HG03342 (cell line): Measurements from ENCODE around the gene SPSB2.

Source experiments
- ATAC-seq: cut with Tn5 transposase; IDR thresholded peaks from one replicate; pipeline ENCODE4 v1.9.1; 2021; ENCODE audit warnings: mild to moderate bottlenecking, moderate library complexity; ENCODE audit not compliant: unreplicated experiment

The SPSB2 gene

GRCh38 chr12:6834873-6835272 is 38.2 kb downstream of the SPSB2 start:
- ATAC-seq: no peak

- no peak for ATAC-seq
These were observed 38.8 kb downstream of the SPSB2 start for GRCh38 chr12:6834254-6834653.

GRCh38 chr12:6833189-6833890 is 39.8 kb downstream of the SPSB2 start:
- no peak for ATAC-seq

- no peak for ATAC-seq
These were observed 41.0 kb downstream of the SPSB2 start for GRCh38 chr12:6832125-6832524.

- no peak for ATAC-seq
These were observed 41.6 kb downstream of the SPSB2 start for GRCh38 chr12:6831450-6831995.

- ATAC-seq: no peak
These were observed 42.1 kb downstream of the SPSB2 start for GRCh38 chr12:6830999-6831398.

- ATAC-seq: no peak
These were observed 42.7 kb downstream of the SPSB2 start for GRCh38 chr12:6830286-6830890.

- ATAC-seq: no peak
These were observed 43.4 kb downstream of the SPSB2 start for GRCh38 chr12:6829536-6830220.

GRCh38 chr12:6828781-6829535 is 44.1 kb downstream of the SPSB2 start:
- ATAC-seq: no peak

- no peak for ATAC-seq
These were observed 44.9 kb downstream of the SPSB2 start, which contains the start of gene P3H3 for GRCh38 chr12:6827982-6828780. Gene P3H3 (plus strand): TSS chr12:6828407. CDS start chr12:6828441, 34 bp downstream.

- no peak for ATAC-seq
These were observed 45.6 kb downstream of the SPSB2 start for GRCh38 chr12:6827437-6827911.

- ATAC-seq: no peak
These were observed 46.2 kb downstream of the SPSB2 start for GRCh38 chr12:6826734-6827436.

- no peak for ATAC-seq
These were observed 46.9 kb downstream of the SPSB2 start for GRCh38 chr12:6826125-6826733.

GRCh38 chr12:6825398-6826124 is 47.5 kb downstream of the SPSB2 start:
- no peak for ATAC-seq

GRCh38 chr12:6824901-6825381 is 48.2 kb downstream of the SPSB2 start:
- no peak for ATAC-seq

GRCh38 chr12:6824085-6824775 is 48.9 kb downstream of the SPSB2 start:
- ATAC-seq: no peak

- no peak for ATAC-seq
These were observed 49.7 kb downstream of the SPSB2 start for GRCh38 chr12:6823182-6824084.
